SK-N-SH (cell line): ENCODE results near the gene CDC42EP4. TPM values are rescaled to one million over a fixed set of nuclear protein-coding genes. Genes with fewer than 3 reads are reported as not detected.
A peak's percentile ranks its signal among the peaks of the same experiment; 100 is the strongest.

Experiments
- CTCF ChIA-PET: fragments of 300-600, 350-600 bp; formaldehyde crosslinking; extraction: SDS; loops from one replicate; lab custom pipeline; 2021; lab: Yijun Ruan, JAX
- POLR2A ChIA-PET: fragments of 350-600 bp; sonication (Branson Sonifier 250); formaldehyde crosslinking; extraction: SDS; loops from one replicate; lab custom pipeline; 2020; ENCODE audit warnings: antibody characterized with exemption, inconsistent platforms; lab: Yijun Ruan, JAX
- DNase-seq: peaks from one replicate; pipeline ENCODE4 v3.0.0; 2012
- H2AFZ ChIP-seq: fragments of 200-600 bp; sonication (generic); 2 replicates; pipeline ENCODE4 v1.8.1; 2016; ENCODE audit warnings: antibody characterized with exemption, mild to moderate bottlenecking, low read depth
- H3F3A ChIP-seq: fragments of 200-600 bp; sonication (generic); replicated peaks from 2 replicates; pipeline ENCODE3; 2016; ENCODE audit warnings: antibody characterized with exemption, mild to moderate bottlenecking; ENCODE audit not compliant: insufficient read depth
- H3K27ac ChIP-seq, 2 experiments: fragments of 200-500 bp in 1 of 2; fragments of 200-600 bp in 1 of 2; sonication (Bioruptor generic) in 1 of 2; sonication (generic), shearing (Covaris generic) in 1 of 2; 2 replicates each; pipeline versions ENCODE4 v1.5.1 to v1.6.1; 2014 to 2016; ENCODE audit warnings: low read depth in 2 of 2, inconsistent platforms in 1 of 2, low read length in 1 of 2, mild to moderate bottlenecking in 1 of 2, mixed read lengths in 1 of 2
- H3K27me3 ChIP-seq: fragments of 200-600 bp; sonication (generic), shearing (Covaris generic); 2 replicates; pipeline ENCODE4 v1.6.1; 2016; ENCODE audit warnings: mixed run types; ENCODE audit not compliant: insufficient read depth
- H3K36me3 ChIP-seq, 2 experiments: fragments of 200-500 bp in 1 of 2; fragments of 200-600 bp in 1 of 2; sonication (Bioruptor generic) in 1 of 2; sonication (generic) in 1 of 2; replicated peaks in 1 of 2; 2 replicates each; pipeline versions ENCODE3 to v1.5.1; 2014 to 2016; ENCODE audit warnings: low read length in 1 of 2, mild to moderate bottlenecking in 1 of 2; ENCODE audit not compliant: insufficient read depth in 2 of 2, control insufficient read depth in 1 of 2
- H3K4me1 ChIP-seq, 2 experiments: fragments of 200-500 bp in 1 of 2; fragments of 200-600 bp in 1 of 2; sonication (Bioruptor generic) in 1 of 2; sonication (generic), shearing (Covaris generic) in 1 of 2; 2 replicates each; pipeline versions ENCODE4 v1.5.1 to v1.6.1; 2014 to 2016; ENCODE audit warnings: low read depth in 1 of 2, low read length in 1 of 2, mixed run types in 1 of 2; ENCODE audit not compliant: insufficient read depth in 2 of 2, control insufficient read depth in 1 of 2
- H3K4me2 ChIP-seq: fragments of 200-600 bp; sonication (generic), shearing (Covaris generic); 2 replicates; pipeline ENCODE4 v1.6.1; 2017; ENCODE audit warnings: mixed run types
- H3K4me3 ChIP-seq, 2 experiments: fragments of 200-500 bp in 1 of 2; fragments of 200-600 bp in 1 of 2; sonication (Bioruptor generic) in 1 of 2; sonication (generic), shearing (Covaris generic) in 1 of 2; 2 replicates each; pipeline versions ENCODE4 v1.5.1 to v1.8.1; 2014 to 2016; ENCODE audit warnings: low read depth in 2 of 2, inconsistent platforms in 1 of 2, low read length in 1 of 2, mild to moderate bottlenecking in 1 of 2, mixed read lengths in 1 of 2, moderate library complexity in 1 of 2
- H3K79me2 ChIP-seq: fragments of 200-600 bp; sonication (generic); 2 replicates; pipeline ENCODE4 v1.8.1; 2017; ENCODE audit warnings: mild to moderate bottlenecking; ENCODE audit not compliant: insufficient read depth
- H3K9ac ChIP-seq: fragments of 200-600 bp; sonication (generic); 2 replicates; pipeline ENCODE4 v1.6.1; 2017; ENCODE audit warnings: mixed run types
- H3K9me2 ChIP-seq: fragments of 200-600 bp; sonication (generic); 2 replicates; pipeline ENCODE4 v1.6.1; 2017; ENCODE audit warnings: mixed run types
- H3K9me3 ChIP-seq: fragments of 200-600 bp; sonication (generic); 2 replicates; pipeline ENCODE4 v1.6.1; 2017; ENCODE audit warnings: mixed run types, mild to moderate bottlenecking, moderate library complexity
- H4K20me1 ChIP-seq: fragments of 200-600 bp; sonication (generic); 2 replicates; pipeline ENCODE4 v1.6.1; 2017; ENCODE audit warnings: mild to moderate bottlenecking, mixed run types; ENCODE audit not compliant: insufficient read depth
- CHD2 ChIP-seq: fragments of 150-350 bp; IDR thresholded peaks from 2 replicates; pipeline ENCODE4 v1.6.1; 2018; ENCODE audit warnings: low read length; ENCODE audit not compliant: partially characterized antibody
- ELF1 ChIP-seq: IDR thresholded peaks from 2 replicates; pipeline ENCODE4 v1.4.0; 2012
- EP300 ChIP-seq, 2 experiments: IDR thresholded peaks; 2 replicates each; pipeline versions ENCODE4 v1.4.0 to v1.6.1; 2012; ENCODE audit warnings: borderline replicate concordance in 1 of 2, low read depth in 1 of 2, low read length in 1 of 2
- FOXM1 ChIP-seq: IDR thresholded peaks from 2 replicates; pipeline ENCODE4 v1.4.0; 2012; ENCODE audit warnings: low read depth, mild to moderate bottlenecking
- GATA2 ChIP-seq: sonication (generic); formaldehyde crosslinking; IDR thresholded peaks from 2 replicates; pipeline ENCODE4 v1.5.0; 2020; ENCODE audit warnings: mild to moderate bottlenecking, missing genetic modification reagents
- MEF2A ChIP-seq: IDR thresholded peaks from 2 replicates; pipeline ENCODE4 v1.4.0; 2012; ENCODE audit warnings: low read depth, borderline replicate concordance
- MXI1 ChIP-seq: IDR thresholded peaks from 2 replicates; pipeline ENCODE4 v1.6.1; 2012; ENCODE audit warnings: mild to moderate bottlenecking, low read depth, low read length, improper control_type of control experiment
- RFX5 ChIP-seq: IDR thresholded peaks from 2 replicates; pipeline ENCODE4 v1.6.1; 2012; ENCODE audit warnings: mild to moderate bottlenecking, improper control_type of control experiment, low read length
- TAF1 ChIP-seq: IDR thresholded peaks from 2 replicates; pipeline ENCODE4 v1.6.1; 2012; ENCODE audit warnings: low read depth, mild to moderate bottlenecking, low read length, moderate library complexity, borderline replicate concordance
- TCF12 ChIP-seq: IDR thresholded peaks from 2 replicates; pipeline ENCODE4 v1.4.0; 2012
- TEAD4 ChIP-seq: IDR thresholded peaks from 2 replicates; pipeline ENCODE4 v1.4.0; 2012; ENCODE audit warnings: mild to moderate bottlenecking, borderline replicate concordance; ENCODE audit not compliant: insufficient read depth
- YY1 ChIP-seq: IDR thresholded peaks from 2 replicates; pipeline ENCODE4 v1.4.0; 2012; ENCODE audit warnings: low read depth, mild to moderate bottlenecking
- WGBS: methylation state at CpG from one replicate; pipeline ENCODE4 v1.1.6; 2017; ENCODE audit warnings: low lambda C conversion rate; 5-methylcytosine and 5-hydroxymethylcytosine counted together
- polyA plus RNA-seq, 3 experiments: library from polyadenylated mRNA; depleted of rRNA; stranded (reverse); fragments of >200 nt; gene quantifications; 2 replicates each; pipeline ENCODE4 v1.2.3, GENCODE V29; 2012
- TF ChIP-seq, protein P1 (sequence below): IDR thresholded peaks from 2 replicates; pipeline ENCODE4 v1.6.1; 2012; ENCODE audit warnings: mild to moderate bottlenecking, low read depth, low read length, moderate library complexity
- TF ChIP-seq, protein P2 (sequence below): fragments of 150-350 bp; IDR thresholded peaks from 2 replicates; pipeline ENCODE4 v1.6.1; 2016; ENCODE audit warnings: mild to moderate bottlenecking, low read depth, low read length
- TF ChIP-seq, protein P3 (sequence below): IDR thresholded peaks from 2 replicates; pipeline ENCODE4 v1.4.0; 2012; ENCODE audit warnings: low read depth
- TF ChIP-seq, protein P4 (sequence below): fragments of 150-350 bp; IDR thresholded peaks from 2 replicates; pipeline ENCODE4 v1.6.1; 2017; ENCODE audit warnings: antibody characterized with exemption, low read length, low read depth, borderline replicate concordance

The CDC42EP4 gene
- polyA plus RNA-seq, 1 of the 3 experiments (the other 2 are of a cell fraction) = 28.3 TPM

DNA sequence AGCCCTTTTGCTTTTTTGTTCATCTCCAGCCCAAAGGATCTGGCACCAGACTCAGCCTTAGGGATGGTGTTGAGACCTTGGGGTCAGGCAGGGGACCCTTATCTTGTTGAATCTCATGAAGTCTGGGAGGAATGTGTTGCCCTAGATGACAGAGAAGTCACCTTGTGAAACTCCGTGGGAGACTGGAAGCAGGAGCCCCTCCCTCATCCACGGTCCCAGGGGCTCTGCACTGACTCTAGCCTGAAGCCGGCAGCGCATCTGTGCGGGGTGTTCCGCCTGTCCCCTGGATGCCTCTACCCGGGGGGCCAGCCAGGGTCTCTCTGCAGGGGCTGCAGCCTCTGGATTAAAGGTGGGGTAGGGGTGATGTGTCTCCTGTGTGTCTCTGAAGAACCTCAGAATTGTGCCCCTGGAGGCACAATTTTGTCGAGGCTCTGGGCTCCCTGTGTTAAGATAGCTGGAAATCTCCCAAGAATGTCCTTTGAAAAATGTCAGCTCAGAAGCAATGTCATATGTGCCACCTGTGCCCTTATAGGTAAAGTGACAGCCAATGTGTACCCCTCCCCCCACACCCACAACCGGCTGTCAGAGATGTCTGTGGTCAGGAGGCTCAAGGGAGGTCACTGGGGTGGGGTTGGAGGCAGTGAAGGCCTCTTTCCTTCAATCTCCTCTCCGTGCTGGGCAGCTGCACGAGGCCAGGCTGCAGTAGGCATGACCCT lies 32.1 kb upstream of the CDC42EP4 start:
- Histone ChIP-seq H3K4me1 (peaks cover 23 to 42% of the 10 kb centered on the region in 2 experiments), H2AFZ (peak overlapping the region; percentile 82), H3F3A (peaks cover 5% of the 10 kb centered on the region), H3K9ac (peak overlapping the region; percentile 46; the same call in 1 of the 2 replicates), H3K9me2 (no peaks in the 10 kb centered on the region), H3K27me3 (no peaks in the 10 kb centered on the region), H3K4me2 (peak overlapping the region; percentile 80; the same call in 1 of the 2 replicates), H3K4me3 (no peak overlapping the region), H4K20me1 (no peaks in the 10 kb centered on the region), H3K27ac (peak overlapping the region; percentile 70 to 92; a peak in 3 of 4 replicates), H3K36me3 (no peaks in the 10 kb centered on the region), H3K79me2 (no peaks in the 10 kb centered on the region), H3K9me3 (no peaks in the 10 kb centered on the region)
- CTCF ChIA-PET = interaction anchor here (1.0 to 6.1 kb wide), 13 partner anchors 14 to 856 kb away, joined by 3 to 49 read pairs (median 5); partner anchors contain the start of gene CDC42EP4
- POLR2A ChIA-PET = interaction anchor here (1.3 to 4.3 kb wide), 4 partner anchors 10 to 112 kb away, joined by 4 to 26 read pairs (median 15); a partner anchor contains a TSS
- 44% methylated on average over 6 of the region's 11 CpGs for WGBS
- DNase-seq = peak; percentile 80
- TF ChIP-seq FOXM1 (no peak), ELF1 (no peak), YY1 (no peak), MEF2A (no peak), GATA2 (CRISPR knock-in tag) (peak; percentile 56), CHD2 (no peak), RFX5 (no peak), TEAD4 (no peak), EP300 (IDR thresholded peaks at IDR 0.05; ENCODE audit: borderline replicate concordance in 1 of 2, low read depth in 1 of 2, low read length in 1 of 2) (no peak), TAF1 (no peak), TCF12 (no peak), MXI1 (peak; percentile 10; the same call in 1 of the 2 replicates)
- TF ChIP-seq, protein P1, sequence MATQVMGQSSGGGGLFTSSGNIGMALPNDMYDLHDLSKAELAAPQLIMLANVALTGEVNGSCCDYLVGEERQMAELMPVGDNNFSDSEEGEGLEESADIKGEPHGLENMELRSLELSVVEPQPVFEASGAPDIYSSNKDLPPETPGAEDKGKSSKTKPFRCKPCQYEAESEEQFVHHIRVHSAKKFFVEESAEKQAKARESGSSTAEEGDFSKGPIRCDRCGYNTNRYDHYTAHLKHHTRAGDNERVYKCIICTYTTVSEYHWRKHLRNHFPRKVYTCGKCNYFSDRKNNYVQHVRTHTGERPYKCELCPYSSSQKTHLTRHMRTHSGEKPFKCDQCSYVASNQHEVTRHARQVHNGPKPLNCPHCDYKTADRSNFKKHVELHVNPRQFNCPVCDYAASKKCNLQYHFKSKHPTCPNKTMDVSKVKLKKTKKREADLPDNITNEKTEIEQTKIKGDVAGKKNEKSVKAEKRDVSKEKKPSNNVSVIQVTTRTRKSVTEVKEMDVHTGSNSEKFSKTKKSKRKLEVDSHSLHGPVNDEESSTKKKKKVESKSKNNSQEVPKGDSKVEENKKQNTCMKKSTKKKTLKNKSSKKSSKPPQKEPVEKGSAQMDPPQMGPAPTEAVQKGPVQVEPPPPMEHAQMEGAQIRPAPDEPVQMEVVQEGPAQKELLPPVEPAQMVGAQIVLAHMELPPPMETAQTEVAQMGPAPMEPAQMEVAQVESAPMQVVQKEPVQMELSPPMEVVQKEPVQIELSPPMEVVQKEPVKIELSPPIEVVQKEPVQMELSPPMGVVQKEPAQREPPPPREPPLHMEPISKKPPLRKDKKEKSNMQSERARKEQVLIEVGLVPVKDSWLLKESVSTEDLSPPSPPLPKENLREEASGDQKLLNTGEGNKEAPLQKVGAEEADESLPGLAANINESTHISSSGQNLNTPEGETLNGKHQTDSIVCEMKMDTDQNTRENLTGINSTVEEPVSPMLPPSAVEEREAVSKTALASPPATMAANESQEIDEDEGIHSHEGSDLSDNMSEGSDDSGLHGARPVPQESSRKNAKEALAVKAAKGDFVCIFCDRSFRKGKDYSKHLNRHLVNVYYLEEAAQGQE = no peak
- TF ChIP-seq, protein P2, sequence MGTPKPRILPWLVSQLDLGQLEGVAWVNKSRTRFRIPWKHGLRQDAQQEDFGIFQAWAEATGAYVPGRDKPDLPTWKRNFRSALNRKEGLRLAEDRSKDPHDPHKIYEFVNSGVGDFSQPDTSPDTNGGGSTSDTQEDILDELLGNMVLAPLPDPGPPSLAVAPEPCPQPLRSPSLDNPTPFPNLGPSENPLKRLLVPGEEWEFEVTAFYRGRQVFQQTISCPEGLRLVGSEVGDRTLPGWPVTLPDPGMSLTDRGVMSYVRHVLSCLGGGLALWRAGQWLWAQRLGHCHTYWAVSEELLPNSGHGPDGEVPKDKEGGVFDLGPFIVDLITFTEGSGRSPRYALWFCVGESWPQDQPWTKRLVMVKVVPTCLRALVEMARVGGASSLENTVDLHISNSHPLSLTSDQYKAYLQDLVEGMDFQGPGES = no peak
- TF ChIP-seq, protein P3, sequence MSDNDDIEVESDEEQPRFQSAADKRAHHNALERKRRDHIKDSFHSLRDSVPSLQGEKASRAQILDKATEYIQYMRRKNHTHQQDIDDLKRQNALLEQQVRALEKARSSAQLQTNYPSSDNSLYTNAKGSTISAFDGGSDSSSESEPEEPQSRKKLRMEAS = no peak
- TF ChIP-seq, protein P4, sequence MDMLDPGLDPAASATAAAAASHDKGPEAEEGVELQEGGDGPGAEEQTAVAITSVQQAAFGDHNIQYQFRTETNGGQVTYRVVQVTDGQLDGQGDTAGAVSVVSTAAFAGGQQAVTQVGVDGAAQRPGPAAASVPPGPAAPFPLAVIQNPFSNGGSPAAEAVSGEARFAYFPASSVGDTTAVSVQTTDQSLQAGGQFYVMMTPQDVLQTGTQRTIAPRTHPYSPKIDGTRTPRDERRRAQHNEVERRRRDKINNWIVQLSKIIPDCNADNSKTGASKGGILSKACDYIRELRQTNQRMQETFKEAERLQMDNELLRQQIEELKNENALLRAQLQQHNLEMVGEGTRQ = no peak
